LNCAP (cell line): Measurements from ENCODE around the gene ELAC1.

Experiments used
- CTCF ChIP-seq: fragments of 450-650 bp; IDR thresholded peaks from 2 replicates; pipeline ENCODE4 v1.5.1; 2017; ENCODE audit warnings: mild to moderate bottlenecking

ELAC1 gene

GRCh38 chr18:51028201-51028805 is 60.5 kb downstream of the ELAC1 start:
- no peak for TF ChIP-seq CTCF

GRCh38 chr18:51029378-51029693 is 61.5 kb downstream of the ELAC1 start:
- TF ChIP-seq CTCF: no peak

GRCh38 chr18:51029694-51030536 is 62.1 kb downstream of the ELAC1 start, which contains the start of gene SMAD4:
SMAD4 (plus strand) TSS chr18:51030213; CDS start chr18:51047047, 16,834 bp downstream.
- TF ChIP-seq CTCF: no peak

GRCh38 chr18:51030537-51031258 is 62.9 kb downstream of the ELAC1 start:
- no peak for TF ChIP-seq CTCF

GRCh38 chr18:51032193-51032592 is 64.4 kb downstream of the ELAC1 start:
- TF ChIP-seq CTCF: no peak

- no peak for TF ChIP-seq CTCF
Observed at GRCh38 chr18:51037230-51037629, 69.4 kb downstream of the ELAC1 start.
